Nucleus accumbens (tissue), 56 donors: Measurements from ENCODE around the gene TMEM231.
A peak's percentile ranks its signal among the peaks of the same experiment; 100 is the strongest.
"Not testable (repeated sequence)": the region's sequence is repeated elsewhere in the genome, so short reads cannot be mapped to it uniquely, and the experiment has no call there.

ENCODE experiments used
- DNase-seq, 56 donors: peaks; one replicate each; lab custom pipeline; 2025; lab: John Stamatoyannopoulos, UW

Gene TMEM231

GRCh38 chr16:75570396-75571065 lies 14.5 kb upstream of the TMEM231 start:
- no peak for DNase-seq

GRCh38 chr16:75567911-75568310 lies 11.9 kb upstream of the TMEM231 start:
- DNase-seq, result no peak

- peak in 1 of 56 donors; percentile 53 for DNase-seq
Measured at GRCh38 chr16:75566758-75567255, 10.8 kb upstream of the TMEM231 start.

GRCh38 chr16:75566040-75566757 lies 10.1 kb upstream of the TMEM231 start, which contains the start of gene GABARAPL2:
TSS of gene GABARAPL2 (plus strand) at chr16:75566379. CDS start at chr16:75566487, 108 bp downstream.
- peak in 53 of 56 donors; percentile 41 to 90 (median 80) for DNase-seq

- no peak for DNase-seq
Measured at GRCh38 chr16:75565640-75566039, 9.6 kb upstream of the TMEM231 start.

- DNase-seq, result no peak
Measured at GRCh38 chr16:75559564-75560372, 3.7 kb upstream of the TMEM231 start.

- no peak for DNase-seq
Measured at GRCh38 chr16:75558846-75559401, 2.9 kb upstream of the TMEM231 start.

GRCh38 chr16:75556431-75556950 lies 439 bp upstream of the TMEM231 start:
- peak in 3 of 56 donors; percentile 31 to 42 (median 37) for DNase-seq

GRCh38 chr16:75555213-75555706 lies 792 bp downstream of the TMEM231 start:
- DNase-seq, result peak in 55 of 56 donors; percentile 23 to 92 (median 75)

- DNase-seq, result peak in 1 of 56 donors; percentile 16
Measured at GRCh38 chr16:75552951-75553350, 3.1 kb downstream of the TMEM231 start.

GRCh38 chr16:75550211-75550662 lies 5.8 kb downstream of the TMEM231 start:
- peak in 46 of 56 donors; percentile 11 to 68 (median 36) for DNase-seq

- not testable (repeated sequence) for DNase-seq
Measured at GRCh38 chr16:75548456-75548855, 7.6 kb downstream of the TMEM231 start.

- no peak for DNase-seq
Measured at GRCh38 chr16:75546293-75546692, 9.8 kb downstream of the TMEM231 start.

GRCh38 chr16:75545879-75546278 lies 10.2 kb downstream of the TMEM231 start:
- not testable (repeated sequence) for DNase-seq

GRCh38 chr16:75542462-75542861 lies 13.6 kb downstream of the TMEM231 start:
- DNase-seq, result not testable (repeated sequence)

GRCh38 chr16:75541236-75541635 lies 14.8 kb downstream of the TMEM231 start:
- no peak for DNase-seq

GRCh38 chr16:75538882-75539565 lies 17.0 kb downstream of the TMEM231 start:
- peak in 22 of 56 donors; percentile 0 to 48 (median 10) for DNase-seq

- no peak for DNase-seq
Measured at GRCh38 chr16:75537776-75538175, 18.3 kb downstream of the TMEM231 start.

GRCh38 chr16:75535901-75536300 lies 20.2 kb downstream of the TMEM231 start, which contains the start of gene CHST5:
TSS of gene CHST5 (minus strand) at chr16:75536108. CDS start at chr16:75530384, 5,724 bp downstream.
- DNase-seq, result no peak
